Erythroblast (primary cell): ENCODE measurements around the gene PGBD5.

Experiments
- GATA1 ChIP-seq: IDR thresholded peaks from 2 replicates; pipeline ENCODE4 v1.6.1; 2011; ENCODE audit warnings: low read depth, mild to moderate bottlenecking, control low read depth, low read length, moderate library complexity
- POLR2A ChIP-seq: IDR thresholded peaks from 2 replicates; pipeline ENCODE4 v1.6.1; 2011; ENCODE audit warnings: mild to moderate bottlenecking, low read length

DNA sequence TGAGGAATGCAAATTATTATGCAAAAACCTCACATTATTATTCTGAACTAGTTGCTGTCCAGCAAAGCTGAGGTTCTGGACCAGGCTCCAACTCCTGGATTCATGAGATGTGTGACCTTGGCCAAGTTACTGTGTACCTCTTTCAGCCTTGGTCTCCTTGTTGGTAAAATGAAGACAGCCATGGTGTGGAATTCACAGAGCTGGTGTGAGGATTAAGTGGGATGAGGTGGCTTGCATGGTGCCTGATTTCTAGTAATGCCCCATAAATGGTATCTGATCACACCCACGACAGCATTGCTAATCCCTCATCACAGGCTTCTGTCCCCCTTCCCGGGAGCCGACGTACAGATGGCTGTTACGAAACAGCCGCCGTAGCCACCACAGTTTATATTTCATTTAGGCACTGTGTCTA lies 59.6 kb downstream of the PGBD5 start:
- TF ChIP-seq POLR2A: no peak
- TF ChIP-seq GATA1: no peak
